GM18498 (cell line): ENCODE measurements around the gene SIL1.

Source experiments
- ATAC-seq: cut with Tn5 transposase; IDR thresholded peaks from one replicate; pipeline ENCODE4 v1.9.1; 2021; ENCODE audit warnings: mild to moderate bottlenecking, moderate library complexity; ENCODE audit not compliant: unreplicated experiment

SIL1 gene

GRCh38 chr5:138985683-138986082 is 212.5 kb downstream of the SIL1 start:
- ATAC-seq: no peak

DNA sequence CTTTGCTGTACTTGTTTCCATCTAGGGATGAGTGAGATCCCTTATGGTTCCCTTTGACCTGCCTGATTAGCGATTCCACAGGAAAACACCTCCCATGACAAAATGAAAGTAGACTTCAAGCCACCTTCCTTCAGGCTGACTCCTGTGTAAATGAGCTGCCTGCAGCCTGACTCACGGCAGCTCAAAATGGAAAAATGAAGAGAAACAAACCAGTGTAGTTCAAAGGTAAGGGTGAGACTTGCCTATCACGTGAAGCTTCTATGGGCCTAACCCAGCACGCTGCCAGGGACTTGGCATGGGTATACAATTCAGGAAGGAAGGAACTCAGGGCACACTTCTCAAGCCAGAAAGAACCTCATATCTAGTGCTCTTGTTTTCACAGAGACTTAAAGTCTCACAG is 212.9 kb downstream of the SIL1 start:
- ATAC-seq: no peak

DNA sequence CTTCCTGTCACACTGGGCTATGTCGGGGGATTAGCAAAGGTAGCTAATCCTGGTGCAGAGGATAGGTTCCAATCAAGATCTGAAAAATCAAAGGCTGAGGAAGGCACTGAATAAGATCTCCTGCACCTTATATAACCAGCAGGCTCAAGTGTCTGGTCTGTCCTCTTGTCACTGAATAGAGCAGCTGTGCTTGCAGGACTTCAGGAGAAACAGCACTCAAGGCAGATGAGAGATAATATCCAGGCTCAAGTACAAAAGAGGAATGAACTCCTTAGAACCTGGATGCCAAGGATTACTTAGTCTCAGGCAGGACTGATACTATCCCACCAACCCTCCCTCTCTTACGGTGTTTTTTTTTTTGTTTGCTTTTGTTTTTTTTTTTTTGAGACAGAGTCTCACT is 214.2 kb downstream of the SIL1 start:
- ATAC-seq: no peak

- ATAC-seq: no peak
These were observed 216.6 kb downstream of the SIL1 start for GRCh38 chr5:138981586-138981985.

DNA sequence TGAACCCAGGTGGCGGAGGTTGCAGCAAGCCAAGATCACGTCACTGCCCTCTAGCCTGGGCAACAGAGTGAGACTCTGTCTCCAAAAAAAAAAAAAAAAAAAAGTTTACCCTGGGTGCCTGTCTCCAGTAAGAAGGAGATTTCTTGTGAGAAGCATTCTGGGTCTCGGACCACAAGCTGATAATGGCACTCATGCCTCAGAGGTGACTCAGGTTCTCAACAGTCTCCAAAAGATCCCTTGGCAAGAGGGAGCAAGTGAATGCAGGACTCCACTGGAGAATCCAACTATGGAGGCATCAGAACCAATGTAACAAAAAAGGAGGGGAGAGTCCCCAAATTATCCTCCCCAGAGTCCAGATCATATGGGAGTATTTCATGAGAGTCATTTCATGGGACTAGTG is 217.0 kb downstream of the SIL1 start:
- no peak for ATAC-seq

DNA sequence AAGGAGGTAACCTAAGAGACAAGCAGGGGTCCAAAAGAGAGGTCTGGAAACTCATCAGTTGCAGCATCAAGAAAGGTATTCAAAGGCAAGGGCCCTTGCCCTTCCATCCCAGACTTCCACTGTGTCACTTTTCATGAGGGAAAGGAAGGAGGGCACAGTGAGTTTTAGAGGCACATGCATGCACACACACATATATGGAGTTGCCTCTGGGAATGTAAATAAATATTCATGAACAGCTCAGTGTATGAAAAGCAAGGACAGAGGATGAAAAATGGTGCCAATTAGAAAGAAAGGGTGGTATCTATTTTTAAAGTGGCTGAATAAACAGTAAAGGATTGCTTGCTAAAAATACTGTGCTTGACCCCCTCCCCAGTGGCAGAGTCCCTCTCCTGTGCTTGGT is 217.7 kb downstream of the SIL1 start:
- no peak for ATAC-seq

DNA sequence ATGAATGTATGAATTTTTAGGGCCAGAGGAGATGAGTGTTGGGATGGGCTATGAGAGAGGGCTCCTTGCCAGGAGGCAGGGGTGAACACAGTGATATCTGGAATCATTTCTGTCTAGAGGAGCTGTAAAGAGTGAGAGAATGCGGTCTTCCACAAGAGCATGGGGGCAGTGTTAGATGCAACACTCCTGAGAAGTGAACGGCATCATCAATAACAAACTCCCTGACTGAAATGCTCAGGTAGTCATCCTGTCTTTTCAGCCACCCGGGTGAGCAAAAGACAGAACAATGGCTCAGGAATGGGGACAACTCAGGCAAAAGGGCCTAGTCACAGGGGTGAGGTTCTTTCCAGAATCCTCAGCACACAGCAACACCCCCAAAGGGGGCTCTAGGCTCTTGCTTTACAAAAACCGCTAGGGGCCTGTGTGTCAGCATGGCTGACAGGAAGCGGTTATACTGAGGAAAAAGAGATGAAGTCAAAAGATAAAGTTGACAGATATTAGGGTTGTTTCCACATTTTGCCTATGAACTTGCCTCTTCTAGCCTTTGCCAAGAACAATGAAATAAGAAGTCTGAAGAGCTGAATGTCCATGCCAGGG is 218.4 kb downstream of the SIL1 start:
- ATAC-seq: no peak

DNA sequence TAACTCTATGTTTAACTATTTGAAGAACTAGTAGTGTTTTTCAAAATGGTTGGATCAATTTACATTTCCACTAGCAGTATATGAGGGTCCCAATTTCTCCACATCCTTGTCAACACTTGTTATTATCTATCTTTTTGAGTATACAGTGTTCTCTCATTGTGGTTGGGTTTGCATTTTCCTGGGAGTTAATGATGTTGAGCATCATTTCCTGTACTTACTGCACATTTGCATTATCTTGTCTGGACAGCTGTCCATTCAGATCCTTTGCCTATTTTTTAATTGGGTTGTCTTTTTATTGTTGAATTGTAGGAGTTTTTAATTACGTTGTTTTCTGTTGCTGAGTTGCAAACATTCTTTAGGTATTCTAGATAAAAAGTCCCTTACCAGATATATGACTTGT is 219.6 kb downstream of the SIL1 start:
- ATAC-seq: no peak

- no peak for ATAC-seq
These were observed 220.1 kb downstream of the SIL1 start for GRCh38 chr5:138978080-138978479.

GRCh38 chr5:138975098-138975847 is 222.9 kb downstream of the SIL1 start:
- ATAC-seq: no peak

- no peak for ATAC-seq
These were observed 223.7 kb downstream of the SIL1 start for GRCh38 chr5:138974227-138975063.

DNA sequence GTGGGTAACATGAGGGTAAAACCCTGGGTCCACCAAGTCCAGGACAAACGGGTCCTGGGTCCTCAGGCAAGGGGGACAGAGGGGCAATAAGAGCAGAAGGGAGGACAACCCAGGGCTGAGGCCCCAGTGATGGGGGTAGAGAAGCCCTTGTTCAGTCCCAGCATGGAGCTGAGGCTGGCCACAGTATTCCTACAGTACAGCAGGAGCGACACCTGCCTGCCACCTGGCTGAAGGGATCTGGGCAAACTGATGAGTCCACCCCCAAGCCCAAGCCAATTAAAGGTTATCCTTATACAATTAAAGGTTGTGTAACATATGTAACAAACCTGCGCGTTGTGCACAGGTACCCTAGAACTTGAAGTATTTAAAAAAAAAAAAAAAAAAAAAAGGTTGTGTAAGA is 225.3 kb downstream of the SIL1 start:
- ATAC-seq: no peak

- ATAC-seq: no peak
These were observed 225.9 kb downstream of the SIL1 start for GRCh38 chr5:138972230-138972629.

DNA sequence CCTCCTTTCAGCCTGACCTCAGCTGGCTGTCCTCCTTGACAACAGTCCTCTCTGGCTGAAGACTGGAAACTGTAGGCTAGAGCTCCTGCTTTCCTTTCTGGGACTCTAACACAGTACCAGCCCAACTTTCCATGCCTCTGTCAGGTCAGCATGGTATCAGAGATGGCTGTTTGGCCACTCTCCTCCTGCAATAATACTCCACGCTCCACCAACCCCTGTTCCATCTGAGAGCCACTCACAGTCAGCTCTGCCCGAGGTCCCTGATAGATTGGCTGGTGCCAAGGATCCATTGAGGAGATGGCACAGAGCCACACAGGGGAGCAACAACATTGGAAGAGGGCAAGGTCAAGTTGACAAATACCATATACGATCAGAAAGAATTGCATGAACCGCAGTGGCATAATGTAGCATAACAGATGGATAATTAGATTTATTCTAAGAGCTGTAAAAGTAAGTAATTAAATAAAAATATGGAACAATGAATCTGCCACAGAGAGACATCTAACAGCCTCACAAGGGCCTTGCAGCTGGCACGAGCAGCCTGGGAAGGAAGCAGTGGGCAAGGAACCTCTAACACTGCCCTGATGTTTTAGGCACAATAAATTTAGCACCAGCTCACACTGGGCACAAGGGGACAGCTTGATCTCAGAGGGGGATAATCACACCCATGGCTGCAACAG is 228.7 kb downstream of the SIL1 start:
- ATAC-seq: no peak

- no peak for ATAC-seq
These were observed 229.6 kb downstream of the SIL1 start for GRCh38 chr5:138968601-138969000.

GRCh38 chr5:138967791-138968448 is 230.2 kb downstream of the SIL1 start:
- no peak for ATAC-seq

GRCh38 chr5:138966236-138966985 is 231.8 kb downstream of the SIL1 start:
- ATAC-seq: no peak

DNA sequence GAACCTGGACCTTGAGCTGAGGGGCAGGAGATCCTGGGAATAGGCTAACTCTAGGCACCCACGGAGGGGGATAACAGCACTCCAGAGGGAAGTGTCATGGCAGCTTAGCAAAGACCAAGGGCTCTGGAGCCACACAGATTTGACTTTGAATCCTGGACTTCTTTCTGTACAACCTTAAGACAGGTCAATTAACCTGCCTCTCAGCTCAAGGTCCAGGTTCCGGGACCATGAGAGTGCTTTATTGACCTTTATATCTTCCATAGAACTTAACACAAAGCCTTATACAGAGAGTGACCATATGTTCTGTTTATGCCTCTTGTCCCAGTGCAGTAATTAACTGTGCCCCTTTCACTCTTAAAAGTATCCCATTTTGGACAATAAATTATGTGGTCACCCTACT is 232.5 kb downstream of the SIL1 start:
- no peak for ATAC-seq

DNA sequence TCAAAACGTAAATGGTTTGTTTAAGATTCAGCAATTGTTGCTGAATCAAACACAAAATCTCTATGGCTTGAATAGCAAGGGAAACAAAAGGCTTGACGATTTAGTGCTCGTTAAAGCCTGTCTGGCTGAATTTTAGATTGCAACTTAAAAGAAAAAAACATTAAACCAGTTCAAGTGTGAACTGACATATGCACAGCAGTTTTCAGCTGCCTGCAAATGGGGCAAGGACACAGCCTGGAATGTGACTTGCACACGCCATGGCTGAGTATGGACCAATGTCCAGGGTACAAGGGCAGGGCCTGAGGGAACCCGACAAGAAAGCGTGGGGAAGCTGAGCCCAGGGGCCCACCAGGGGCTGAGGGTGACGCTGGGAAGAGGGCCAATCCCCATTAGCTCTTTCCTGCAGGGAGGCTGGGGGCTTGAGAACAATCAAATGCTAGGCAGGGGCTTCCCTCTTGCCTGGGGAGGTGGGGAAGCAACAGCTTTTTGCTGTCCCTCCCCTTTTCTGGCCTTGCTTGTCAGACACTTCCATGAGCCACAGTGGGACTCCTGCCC is 233.4 kb downstream of the SIL1 start:
- no peak for ATAC-seq
